ENCODE measurements around the gene NUTF2. TPM values are rescaled to one million over a fixed set of nuclear protein-coding genes. Genes with fewer than 3 reads are reported as not detected.

The NUTF2 gene
- total RNA-seq, 1 experiment from 2014 or later: 200 TPM

DNA sequence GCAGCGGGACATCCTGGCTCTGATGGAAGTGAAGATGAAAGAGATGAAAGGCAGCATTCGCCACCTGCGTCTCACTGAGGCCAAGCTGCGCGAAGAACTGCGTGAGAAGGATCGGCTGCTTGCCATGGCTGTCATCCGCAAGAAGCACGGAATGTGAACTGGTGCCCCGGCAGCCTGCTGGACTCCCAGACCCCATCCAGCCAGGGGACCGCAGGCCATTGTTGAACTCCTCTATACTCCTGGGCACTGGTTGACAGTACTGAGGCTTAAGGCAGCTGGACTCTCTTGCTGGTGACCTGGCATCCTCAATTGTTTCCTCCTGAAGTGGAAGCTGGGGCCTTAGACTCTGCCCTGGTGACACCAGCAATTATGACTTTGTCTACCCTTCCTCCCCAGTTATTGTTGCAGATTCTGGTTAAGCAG lies 3.4 kb upstream of the NUTF2 start:
- Mint-ChIP-seq H3K27ac (0 out of 2 replicates have a peak overlapping the region, but pooled peaks have one; percentile 54), H3K4me1 (peaks cover 48% of the 10 kb centered on the region), H3K9me3 (no peaks in the 10 kb centered on the region), H3K36me3 (no peaks in the 10 kb centered on the region), H3K27me3 (ENCODE audit: low read depth) (no peaks in the 10 kb centered on the region), H3K4me3 (peak overlapping the region; percentile 94)
- POLR2A ChIA-PET: interaction anchor here (1.5 kb wide), 1 partner anchor 27 kb away, joined by 4 read pairs; no protein-coding TSS in a partner anchor
- CTCF ChIA-PET: interaction anchor here (0.8 to 4.4 kb wide), 5 partner anchors 22 to 242 kb away, joined by 3 to 58 read pairs (median 16); partner anchors contain the start of genes NFATC3 and NRN1L
- TF ChIP-seq, protein P1, sequence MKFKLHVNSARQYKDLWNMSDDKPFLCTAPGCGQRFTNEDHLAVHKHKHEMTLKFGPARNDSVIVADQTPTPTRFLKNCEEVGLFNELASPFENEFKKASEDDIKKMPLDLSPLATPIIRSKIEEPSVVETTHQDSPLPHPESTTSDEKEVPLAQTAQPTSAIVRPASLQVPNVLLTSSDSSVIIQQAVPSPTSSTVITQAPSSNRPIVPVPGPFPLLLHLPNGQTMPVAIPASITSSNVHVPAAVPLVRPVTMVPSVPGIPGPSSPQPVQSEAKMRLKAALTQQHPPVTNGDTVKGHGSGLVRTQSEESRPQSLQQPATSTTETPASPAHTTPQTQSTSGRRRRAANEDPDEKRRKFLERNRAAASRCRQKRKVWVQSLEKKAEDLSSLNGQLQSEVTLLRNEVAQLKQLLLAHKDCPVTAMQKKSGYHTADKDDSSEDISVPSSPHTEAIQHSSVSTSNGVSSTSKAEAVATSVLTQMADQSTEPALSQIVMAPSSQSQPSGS (CRISPR knock-in tag; IDR thresholded peaks at IDR 0.05; ENCODE audit: borderline replicate concordance, low read depth): no peak
- TF ChIP-seq, protein P2, sequence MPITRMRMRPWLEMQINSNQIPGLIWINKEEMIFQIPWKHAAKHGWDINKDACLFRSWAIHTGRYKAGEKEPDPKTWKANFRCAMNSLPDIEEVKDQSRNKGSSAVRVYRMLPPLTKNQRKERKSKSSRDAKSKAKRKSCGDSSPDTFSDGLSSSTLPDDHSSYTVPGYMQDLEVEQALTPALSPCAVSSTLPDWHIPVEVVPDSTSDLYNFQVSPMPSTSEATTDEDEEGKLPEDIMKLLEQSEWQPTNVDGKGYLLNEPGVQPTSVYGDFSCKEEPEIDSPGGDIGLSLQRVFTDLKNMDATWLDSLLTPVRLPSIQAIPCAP (CRISPR knock-in tag; IDR thresholded peaks at IDR 0.05): no peak
- TF ChIP-seq ZNF138 (CRISPR knock-in tag; conservative IDR thresholded peaks at IDR 0.05): no peak
- TF ChIP-seq, protein P3, sequence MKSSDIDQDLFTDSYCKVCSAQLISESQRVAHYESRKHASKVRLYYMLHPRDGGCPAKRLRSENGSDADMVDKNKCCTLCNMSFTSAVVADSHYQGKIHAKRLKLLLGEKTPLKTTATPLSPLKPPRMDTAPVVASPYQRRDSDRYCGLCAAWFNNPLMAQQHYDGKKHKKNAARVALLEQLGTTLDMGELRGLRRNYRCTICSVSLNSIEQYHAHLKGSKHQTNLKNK (CRISPR knock-in tag; IDR thresholded peaks at IDR 0.05): no peak
- ATAC-seq (no peak), DNase-seq (ENCODE audit: low spot score) (no peak)

DNA sequence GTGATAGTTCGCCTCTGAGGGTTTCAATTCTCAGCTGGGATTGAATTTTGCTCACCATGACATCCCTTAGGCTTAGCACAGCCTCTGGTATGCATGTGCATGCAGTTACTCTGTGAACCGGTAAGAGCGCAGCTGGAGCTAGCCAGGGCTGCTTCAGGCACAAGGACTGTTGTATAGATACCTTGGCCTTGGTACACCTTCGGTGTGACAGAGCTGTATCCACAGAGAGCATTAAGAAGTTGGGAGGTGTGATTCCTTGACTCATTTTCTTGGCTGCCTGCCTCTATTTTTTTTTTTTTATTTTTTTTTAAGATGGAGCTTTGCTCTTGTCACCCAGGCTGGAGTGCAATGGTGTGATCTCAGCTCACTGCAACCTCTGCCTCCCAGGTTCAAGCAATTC lies 2.2 kb upstream of the NUTF2 start:
- POLR2A ChIA-PET: interaction anchor here (0.6 to 1.3 kb wide), 4 partner anchors 10 to 363 kb away, joined by 3 to 6 read pairs (median 4); partner anchors contain the start of genes ATP6V0D1, NRN1L, RANBP10 and TSNAXIP1
- no peak for ATAC-seq
- H3K9me3 Mint-ChIP-seq: no peaks in the 10 kb centered on the region
- peak overlapping the region; percentile 94 for H3K4me3 Mint-ChIP-seq
- peaks cover 4% of the 10 kb centered on the region; the same call in 1 of the 2 replicates for H3K36me3 Mint-ChIP-seq
- H3K4me1 Mint-ChIP-seq: peaks cover 51% of the 10 kb centered on the region
- peak overlapping the region; percentile 72; the same call in 1 of the 2 replicates for H3K27ac Mint-ChIP-seq
- no peak for DNase-seq (ENCODE audit: low spot score)
- TF ChIP-seq ZNF423 (CRISPR knock-in tag; IDR thresholded peaks at IDR 0.05) (no peak), SMAD4 (CRISPR knock-in tag; IDR thresholded peaks at IDR 0.05) (no peak), GABPB1 (CRISPR knock-in tag; IDR thresholded peaks at IDR 0.05) (no peak), PRRX2 (CRISPR knock-in tag; IDR thresholded peaks at IDR 0.05) (no peak), CREB1 (CRISPR knock-in tag; IDR thresholded peaks at IDR 0.05) (no peak)
- TF ChIP-seq, protein P4, sequence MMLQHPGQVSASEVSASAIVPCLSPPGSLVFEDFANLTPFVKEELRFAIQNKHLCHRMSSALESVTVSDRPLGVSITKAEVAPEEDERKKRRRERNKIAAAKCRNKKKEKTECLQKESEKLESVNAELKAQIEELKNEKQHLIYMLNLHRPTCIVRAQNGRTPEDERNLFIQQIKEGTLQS (CRISPR knock-in tag; conservative IDR thresholded peaks at IDR 0.05): no peak
- TF ChIP-seq, protein P5, sequence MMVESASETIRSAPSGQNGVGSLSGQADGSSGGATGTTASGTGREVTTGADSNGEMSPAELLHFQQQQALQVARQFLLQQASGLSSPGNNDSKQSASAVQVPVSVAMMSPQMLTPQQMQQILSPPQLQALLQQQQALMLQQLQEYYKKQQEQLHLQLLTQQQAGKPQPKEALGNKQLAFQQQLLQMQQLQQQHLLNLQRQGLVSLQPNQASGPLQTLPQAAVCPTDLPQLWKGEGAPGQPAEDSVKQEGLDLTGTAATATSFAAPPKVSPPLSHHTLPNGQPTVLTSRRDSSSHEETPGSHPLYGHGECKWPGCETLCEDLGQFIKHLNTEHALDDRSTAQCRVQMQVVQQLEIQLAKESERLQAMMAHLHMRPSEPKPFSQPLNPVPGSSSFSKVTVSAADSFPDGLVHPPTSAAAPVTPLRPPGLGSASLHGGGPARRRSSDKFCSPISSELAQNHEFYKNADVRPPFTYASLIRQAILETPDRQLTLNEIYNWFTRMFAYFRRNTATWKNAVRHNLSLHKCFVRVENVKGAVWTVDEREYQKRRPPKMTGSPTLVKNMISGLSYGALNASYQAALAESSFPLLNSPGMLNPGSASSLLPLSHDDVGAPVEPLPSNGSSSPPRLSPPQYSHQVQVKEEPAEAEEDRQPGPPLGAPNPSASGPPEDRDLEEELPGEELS (CRISPR knock-in tag; IDR thresholded peaks at IDR 0.05): no peak
- H3K27me3 Mint-ChIP-seq (ENCODE audit: low read depth): no peaks in the 10 kb centered on the region
- CTCF ChIA-PET: interaction anchor here (0.7 to 4.4 kb wide), 10 partner anchors 11 to 181 kb away, joined by 3 to 58 read pairs (median 6); partner anchors contain the start of genes EDC4 and NRN1L

DNA sequence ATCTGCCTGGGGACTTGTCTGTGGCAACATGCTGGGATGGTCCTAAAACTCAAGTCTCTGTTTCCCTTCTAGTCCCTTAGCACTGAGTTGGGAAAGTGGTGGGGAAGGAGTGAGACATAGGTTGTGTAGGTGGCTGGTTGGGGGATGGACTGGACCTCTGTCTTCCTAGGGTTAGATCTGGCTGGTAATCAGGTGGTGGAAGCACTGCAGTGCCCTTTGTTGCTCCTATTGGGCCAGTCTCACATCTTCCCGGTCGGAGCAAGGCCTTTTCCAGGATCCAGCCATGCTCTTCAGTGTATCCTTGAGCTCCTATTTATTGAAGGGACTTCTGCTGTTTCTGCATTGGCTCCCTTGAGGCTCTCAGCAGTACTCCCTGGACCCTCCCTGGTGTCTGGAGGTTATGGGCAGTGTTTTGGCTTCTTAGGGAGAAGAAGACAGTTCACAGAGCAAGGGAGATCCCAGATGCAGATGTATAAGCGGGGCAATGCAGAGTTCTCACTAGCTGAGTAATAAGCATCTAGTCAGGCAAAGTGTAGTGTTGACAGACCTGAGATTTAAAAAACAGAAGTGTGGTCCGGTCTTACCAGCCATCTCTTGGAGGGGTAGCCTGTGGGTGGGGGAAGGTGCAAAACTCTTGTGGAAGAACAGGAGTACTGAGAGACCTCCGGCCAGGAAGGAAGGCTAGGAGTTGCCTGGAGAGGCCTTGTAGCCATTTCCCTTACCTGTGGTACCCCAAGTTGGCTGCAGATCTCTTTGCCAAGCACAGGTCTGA lies 1.3 kb upstream of the NUTF2 start:
- no peaks in the 10 kb centered on the region for H3K9me3 Mint-ChIP-seq
- peaks cover 51% of the 10 kb centered on the region for H3K4me1 Mint-ChIP-seq
- ATAC-seq (no peak), DNase-seq (ENCODE audit: low spot score) (no peak)
- H3K4me3 Mint-ChIP-seq: peak overlapping the region; percentile 88
- H3K36me3 Mint-ChIP-seq: peaks cover 11% of the 10 kb centered on the region
- ChIA-PET CTCF (interaction anchor here (1.0 to 4.4 kb wide), 13 partner anchors 9 to 182 kb away, joined by 3 to 58 read pairs (median 6); partner anchors contain the start of genes EDC4, NRN1L, RANBP10 and TSNAXIP1), POLR2A (interaction anchor here (0.6 to 1.4 kb wide), 8 partner anchors 11 to 364 kb away, joined by 3 to 9 read pairs (median 4); partner anchors contain the start of genes ATP6V0D1, NRN1L, RANBP10 and TSNAXIP1)
- H3K27ac Mint-ChIP-seq: peak overlapping the region; percentile 100
- no peaks in the 10 kb centered on the region for H3K27me3 Mint-ChIP-seq (ENCODE audit: low read depth)
- no peak for TF ChIP-seq ZNF138 (CRISPR knock-in tag; conservative IDR thresholded peaks at IDR 0.05)
- no peak for TF ChIP-seq RORB (CRISPR knock-in tag; IDR thresholded peaks at IDR 0.05)
- no peak for TF ChIP-seq ETV6 (CRISPR knock-in tag; IDR thresholded peaks at IDR 0.05)
- no peak for TF ChIP-seq NR2C2 (CRISPR knock-in tag; IDR thresholded peaks at IDR 0.05)
- TF ChIP-seq, protein P6, sequence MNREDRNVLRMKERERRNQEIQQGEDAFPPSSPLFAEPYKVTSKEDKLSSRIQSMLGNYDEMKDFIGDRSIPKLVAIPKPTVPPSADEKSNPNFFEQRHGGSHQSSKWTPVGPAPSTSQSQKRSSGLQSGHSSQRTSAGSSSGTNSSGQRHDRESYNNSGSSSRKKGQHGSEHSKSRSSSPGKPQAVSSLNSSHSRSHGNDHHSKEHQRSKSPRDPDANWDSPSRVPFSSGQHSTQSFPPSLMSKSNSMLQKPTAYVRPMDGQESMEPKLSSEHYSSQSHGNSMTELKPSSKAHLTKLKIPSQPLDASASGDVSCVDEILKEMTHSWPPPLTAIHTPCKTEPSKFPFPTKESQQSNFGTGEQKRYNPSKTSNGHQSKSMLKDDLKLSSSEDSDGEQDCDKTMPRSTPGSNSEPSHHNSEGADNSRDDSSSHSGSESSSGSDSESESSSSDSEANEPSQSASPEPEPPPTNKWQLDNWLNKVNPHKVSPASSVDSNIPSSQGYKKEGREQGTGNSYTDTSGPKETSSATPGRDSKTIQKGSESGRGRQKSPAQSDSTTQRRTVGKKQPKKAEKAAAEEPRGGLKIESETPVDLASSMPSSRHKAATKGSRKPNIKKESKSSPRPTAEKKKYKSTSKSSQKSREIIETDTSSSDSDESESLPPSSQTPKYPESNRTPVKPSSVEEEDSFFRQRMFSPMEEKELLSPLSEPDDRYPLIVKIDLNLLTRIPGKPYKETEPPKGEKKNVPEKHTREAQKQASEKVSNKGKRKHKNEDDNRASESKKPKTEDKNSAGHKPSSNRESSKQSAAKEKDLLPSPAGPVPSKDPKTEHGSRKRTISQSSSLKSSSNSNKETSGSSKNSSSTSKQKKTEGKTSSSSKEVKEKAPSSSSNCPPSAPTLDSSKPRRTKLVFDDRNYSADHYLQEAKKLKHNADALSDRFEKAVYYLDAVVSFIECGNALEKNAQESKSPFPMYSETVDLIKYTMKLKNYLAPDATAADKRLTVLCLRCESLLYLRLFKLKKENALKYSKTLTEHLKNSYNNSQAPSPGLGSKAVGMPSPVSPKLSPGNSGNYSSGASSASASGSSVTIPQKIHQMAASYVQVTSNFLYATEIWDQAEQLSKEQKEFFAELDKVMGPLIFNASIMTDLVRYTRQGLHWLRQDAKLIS (CRISPR knock-in tag; IDR thresholded peaks at IDR 0.05; ENCODE audit: borderline replicate concordance): no peak
- TF ChIP-seq ZNF232 (CRISPR knock-in tag; IDR thresholded peaks at IDR 0.05): no peak
- TF ChIP-seq, protein P7, sequence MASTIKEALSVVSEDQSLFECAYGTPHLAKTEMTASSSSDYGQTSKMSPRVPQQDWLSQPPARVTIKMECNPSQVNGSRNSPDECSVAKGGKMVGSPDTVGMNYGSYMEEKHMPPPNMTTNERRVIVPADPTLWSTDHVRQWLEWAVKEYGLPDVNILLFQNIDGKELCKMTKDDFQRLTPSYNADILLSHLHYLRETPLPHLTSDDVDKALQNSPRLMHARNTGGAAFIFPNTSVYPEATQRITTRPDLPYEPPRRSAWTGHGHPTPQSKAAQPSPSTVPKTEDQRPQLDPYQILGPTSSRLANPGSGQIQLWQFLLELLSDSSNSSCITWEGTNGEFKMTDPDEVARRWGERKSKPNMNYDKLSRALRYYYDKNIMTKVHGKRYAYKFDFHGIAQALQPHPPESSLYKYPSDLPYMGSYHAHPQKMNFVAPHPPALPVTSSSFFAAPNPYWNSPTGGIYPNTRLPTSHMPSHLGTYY (CRISPR knock-in tag; IDR thresholded peaks at IDR 0.05): no peak
- TF ChIP-seq, protein P5 (CRISPR knock-in tag; IDR thresholded peaks at IDR 0.05): no peak

All from WTC11 (cell line).